Esophagus squamous epithelium (tissue), 4 donors: ENCODE measurements around the gene CDC42BPA.

Experiments used
- CTCF ChIP-seq, 6 experiments: fragments of 450-650 bp in 4 of 6; fragments of 200-600 bp in 2 of 6; sonication (generic) in 2 of 6; IDR thresholded peaks; one replicate each; pipeline ENCODE4 v1.5.1; 2016 to 2019; ENCODE audit warnings: antibody characterized with exemption in 6 of 6, mild to moderate bottlenecking in 4 of 6, moderate library complexity in 4 of 6
- POLR2A ChIP-seq, 4 donors: fragments of 450-650 bp; IDR thresholded peaks; one replicate each; pipeline ENCODE4 v1.6.1; 2017; ENCODE audit warnings: antibody characterized with exemption in 4 of 4, mild to moderate bottlenecking in 4 of 4, moderate library complexity in 3 of 4

- TF ChIP-seq CTCF (IDR thresholded peaks at IDR 0.05) (no peak), POLR2A (IDR thresholded peaks at IDR 0.05) (no peak)
These were observed 193.8 kb downstream of the CDC42BPA start for GRCh38 chr1:227124473-227124872.
